Hepatocyte (in vitro differentiated cells): ENCODE data around the gene GNG13.

Source experiments
- EZH2 ChIP-seq: fragments of 200-600 bp; sonication (generic); IDR thresholded peaks from 2 replicates; pipeline ENCODE4 v1.6.1; 2016; ENCODE audit warnings: antibody characterized with exemption, mild to moderate bottlenecking, borderline replicate concordance
- EZH2phosphoT487 ChIP-seq: fragments of 200-600 bp; sonication (generic); IDR thresholded peaks from one replicate; pipeline ENCODE4 v1.6.1; 2018; ENCODE audit warnings: antibody characterized with exemption, mild to moderate bottlenecking, low read depth, moderate library complexity; ENCODE audit not compliant: unreplicated experiment, severe bottlenecking
- TF ChIP-seq, protein P1 (sequence below): fragments of 200-600 bp; sonication (generic); IDR thresholded peaks from 2 replicates; pipeline ENCODE4 v1.5.1; 2016; ENCODE audit warnings: antibody characterized with exemption, mild to moderate bottlenecking; ENCODE audit not compliant: poor library complexity

GRCh38 chr16:847151-847550 is 46.6 kb upstream of the GNG13 start:
- TF ChIP-seq, protein P1, sequence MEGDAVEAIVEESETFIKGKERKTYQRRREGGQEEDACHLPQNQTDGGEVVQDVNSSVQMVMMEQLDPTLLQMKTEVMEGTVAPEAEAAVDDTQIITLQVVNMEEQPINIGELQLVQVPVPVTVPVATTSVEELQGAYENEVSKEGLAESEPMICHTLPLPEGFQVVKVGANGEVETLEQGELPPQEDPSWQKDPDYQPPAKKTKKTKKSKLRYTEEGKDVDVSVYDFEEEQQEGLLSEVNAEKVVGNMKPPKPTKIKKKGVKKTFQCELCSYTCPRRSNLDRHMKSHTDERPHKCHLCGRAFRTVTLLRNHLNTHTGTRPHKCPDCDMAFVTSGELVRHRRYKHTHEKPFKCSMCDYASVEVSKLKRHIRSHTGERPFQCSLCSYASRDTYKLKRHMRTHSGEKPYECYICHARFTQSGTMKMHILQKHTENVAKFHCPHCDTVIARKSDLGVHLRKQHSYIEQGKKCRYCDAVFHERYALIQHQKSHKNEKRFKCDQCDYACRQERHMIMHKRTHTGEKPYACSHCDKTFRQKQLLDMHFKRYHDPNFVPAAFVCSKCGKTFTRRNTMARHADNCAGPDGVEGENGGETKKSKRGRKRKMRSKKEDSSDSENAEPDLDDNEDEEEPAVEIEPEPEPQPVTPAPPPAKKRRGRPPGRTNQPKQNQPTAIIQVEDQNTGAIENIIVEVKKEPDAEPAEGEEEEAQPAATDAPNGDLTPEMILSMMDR, result no peak
- TF ChIP-seq EZH2 (no peak), EZH2phosphoT487 (no peak)
